Lower leg skin (tissue), 4 donors: Measurements from ENCODE around the gene ODC1. TPM values are rescaled to one million over a fixed set of nuclear protein-coding genes. Genes with fewer than 3 reads are reported as not detected.

Source experiments
- DNase-seq, 2 donors: peaks; one replicate each; pipeline ENCODE4 v3.0.0-alpha.2; 2019; ENCODE audit warnings: low spot score in 2 of 2
- H3K4me3 ChIP-seq: fragments of 200-600 bp; sonication (generic); 2 replicates; pipeline ENCODE4 v1.5.1; 2017; ENCODE audit warnings: mild to moderate bottlenecking, low read depth; ENCODE audit not compliant: poor library complexity, severe bottlenecking
- CTCF ChIP-seq, 3 donors: fragments of 450-650 bp; IDR thresholded peaks; one replicate each; pipeline ENCODE4 v1.5.1; 2016; ENCODE audit warnings: antibody characterized with exemption in 3 of 3, mild to moderate bottlenecking in 3 of 3, moderate library complexity in 2 of 3
- POLR2A ChIP-seq, 2 donors: fragments of 450-650 bp; IDR thresholded peaks; one replicate each; pipeline ENCODE4 v1.6.1; 2016 to 2017; ENCODE audit warnings: antibody characterized with exemption in 2 of 2, mild to moderate bottlenecking in 1 of 2, moderate library complexity in 1 of 2
- WGBS, 2 donors: methylation state at CpG; one replicate each; pipeline ENCODE4 v1.1.5; 2018; 5-methylcytosine and 5-hydroxymethylcytosine counted together
- intact Hi-C: fragments of 100-400 bp; cut with DNase I; formaldehyde crosslinking; loops from one replicate; pipeline ENCODE4 v1.15.0; 2023; ENCODE audit warnings: low total_unique reads
- total RNA-seq, 4 donors: library from RNA; depleted of rRNA; stranded (reverse); fragments of >200 nt; gene quantifications; one replicate each; pipeline ENCODE4 v1.1.0, GENCODE V29; 2016

The ODC1 gene
- total RNA-seq, 4 donors from 2014 or later = 11.5 to 19.7 (median 17.8) TPM

GRCh38 chr2:10400978-10401951, 46.9 kb downstream of the ODC1 start:
- H3K4me3 ChIP-seq = no peak overlapping the region
- TF ChIP-seq POLR2A (IDR thresholded peaks at IDR 0.05) = no peak
- no peak for TF ChIP-seq CTCF (IDR thresholded peaks at IDR 0.05)
- WGBS, 2 donors = 79 to 82% methylated on average over 21 of the region's 21 CpGs
- intact Hi-C loops = no loop called here
- DNase-seq = no peak

GRCh38 chr2:10400568-10400977, 47.6 kb downstream of the ODC1 start:
- no peak overlapping the region for H3K4me3 ChIP-seq
- no peak for TF ChIP-seq POLR2A (IDR thresholded peaks at IDR 0.05)
- no peak for TF ChIP-seq CTCF (IDR thresholded peaks at IDR 0.05)
- DNase-seq = no peak
- intact Hi-C loops = no loop called here
- WGBS, 2 donors = 51 to 89% methylated on average over 8 to 10 of the region's 11 CpGs

- TF ChIP-seq CTCF (IDR thresholded peaks at IDR 0.05) (no peak), POLR2A (IDR thresholded peaks at IDR 0.05) (no peak)
- H3K4me3 ChIP-seq = no peak overlapping the region
- no peak for DNase-seq
- intact Hi-C loops = no loop called here
- 86 to 92% methylated on average over 14 of the region's 14 CpGs for WGBS, 2 donors
These were observed 48.1 kb downstream of the ODC1 start for GRCh38 chr2:10400002-10400401.

- 76 to 82% methylated on average over 13 to 16 of the region's 16 CpGs for WGBS, 2 donors
- intact Hi-C loops = no loop called here
- no peak overlapping the region for H3K4me3 ChIP-seq
- TF ChIP-seq POLR2A (IDR thresholded peaks at IDR 0.05) (no peak), CTCF (IDR thresholded peaks at IDR 0.05) (no peak)
- DNase-seq = no peak
These were observed 48.8 kb downstream of the ODC1 start for GRCh38 chr2:10399358-10399757.

- peak in 1 of 2 donors; percentile 90 for DNase-seq
- intact Hi-C loops = no loop called here
- 59 to 63% methylated on average over 14 of the region's 14 CpGs for WGBS, 2 donors
- TF ChIP-seq POLR2A (IDR thresholded peaks at IDR 0.05) = no peak
- TF ChIP-seq CTCF (IDR thresholded peaks at IDR 0.05) = no peak
- H3K4me3 ChIP-seq = no peak overlapping the region
These were observed 49.6 kb downstream of the ODC1 start for GRCh38 chr2:10398496-10398895.
